DOHH2 (cell line): ENCODE measurements around the gene PRRC2C.
"Not testable (repeated sequence)": the region's sequence is repeated elsewhere in the genome, so short reads cannot be mapped to it uniquely, and the experiment has no call there.

Source experiments
- H3F3A ChIP-seq: fragments of 200-600 bp; sonication (generic), shearing (Covaris generic); 2 replicates; pipeline ENCODE4 v1.6.0; 2016; ENCODE audit warnings: antibody characterized with exemption, mild to moderate bottlenecking; ENCODE audit not compliant: control insufficient read depth, insufficient read depth
- H3K27ac ChIP-seq: fragments of 200-600 bp; sonication (generic); 2 replicates; pipeline ENCODE4 v1.5.1; 2014; ENCODE audit warnings: low read depth, mild to moderate bottlenecking, low read length, moderate library complexity
- H3K27me3 ChIP-seq: fragments of 200-600 bp; sonication (generic); 2 replicates; pipeline ENCODE4 v1.6.1; 2014; ENCODE audit warnings: mild to moderate bottlenecking, low read length, mixed read lengths; ENCODE audit not compliant: control insufficient read depth
- H3K36me3 ChIP-seq: fragments of 200-600 bp; sonication (generic); 2 replicates; pipeline ENCODE4 v1.6.1; 2014; ENCODE audit warnings: mild to moderate bottlenecking, low read length, moderate library complexity, mixed read lengths; ENCODE audit not compliant: control insufficient read depth
- H3K4me1 ChIP-seq: fragments of 200-600 bp; sonication (generic); 2 replicates; pipeline ENCODE4 v1.6.1; 2014; ENCODE audit warnings: mild to moderate bottlenecking, low read length, mixed read lengths; ENCODE audit not compliant: control insufficient read depth
- H3K4me2 ChIP-seq: fragments of 200-600 bp; sonication (generic); 2 replicates; pipeline ENCODE4 v1.6.0; 2014; ENCODE audit warnings: mild to moderate bottlenecking, low read length, moderate library complexity
- H3K4me3 ChIP-seq: fragments of 200-600 bp; sonication (generic); 2 replicates; pipeline ENCODE4 v1.5.1; 2014; ENCODE audit warnings: mild to moderate bottlenecking, low read length, mixed read lengths
- H3K79me2 ChIP-seq: fragments of 200-600 bp; sonication (generic); 2 replicates; pipeline ENCODE4 v1.6.1; 2014; ENCODE audit warnings: mild to moderate bottlenecking, low read length, mixed read lengths; ENCODE audit not compliant: control insufficient read depth
- H3K9me2 ChIP-seq: fragments of 200-600 bp; sonication (generic); replicated peaks from 2 replicates; pipeline ENCODE4 v1.6.1; 2014; ENCODE audit warnings: mild to moderate bottlenecking, low read length, mixed read lengths; ENCODE audit not compliant: control insufficient read depth
- H3K9me3 ChIP-seq: fragments of 200-600 bp; sonication (generic); 2 replicates; pipeline ENCODE4 v1.6.1; 2014; ENCODE audit warnings: antibody characterized with exemption, low read length, mixed read lengths; ENCODE audit not compliant: control insufficient read depth, insufficient read depth
- H4K20me1 ChIP-seq: fragments of 200-600 bp; sonication (generic); 2 replicates; pipeline ENCODE4 v1.6.0; 2014; ENCODE audit warnings: low read depth, mild to moderate bottlenecking, antibody characterized with exemption, low read length, moderate library complexity; ENCODE audit not compliant: control insufficient read depth, insufficient read depth
- EZH2phosphoT487 ChIP-seq: fragments of 200-600 bp; sonication (generic); IDR thresholded peaks from 2 replicates; pipeline ENCODE4 v1.6.1; 2017; ENCODE audit warnings: borderline replicate concordance, mild to moderate bottlenecking, antibody characterized with exemption, low read length, moderate library complexity, mixed read lengths
- TF ChIP-seq, protein P1 (sequence below): fragments of 200-600 bp; sonication (generic); IDR thresholded peaks from one replicate; pipeline ENCODE4 v1.5.1; 2014; ENCODE audit warnings: antibody characterized with exemption, mild to moderate bottlenecking, low read depth, low read length; ENCODE audit not compliant: poor library complexity, severe bottlenecking

The PRRC2C gene

DNA sequence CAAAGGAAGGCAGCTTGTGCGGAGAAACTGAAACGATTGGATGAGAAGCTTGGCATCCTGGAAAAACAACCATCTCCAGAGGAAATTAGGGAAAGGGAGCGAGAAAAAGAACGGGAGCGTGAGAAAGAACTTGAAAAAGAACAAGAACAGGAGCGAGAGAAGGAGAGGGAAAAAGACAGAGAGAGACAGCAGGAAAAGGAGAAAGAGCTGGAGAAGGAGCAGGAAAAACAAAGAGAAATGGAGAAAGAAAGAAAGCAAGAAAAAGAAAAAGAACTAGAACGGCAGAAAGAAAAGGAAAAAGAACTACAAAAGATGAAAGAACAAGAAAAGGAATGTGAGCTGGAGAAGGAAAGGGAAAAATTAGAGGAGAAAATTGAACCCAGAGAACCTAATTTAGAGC lies 47.2 kb downstream of the PRRC2C start:
- H3K4me1 ChIP-seq = no peaks in the 10 kb centered on the region
- no peaks in the 10 kb centered on the region for H3F3A ChIP-seq
- H3K27ac ChIP-seq = no peak overlapping the region
- H3K79me2 ChIP-seq = no peaks in the 10 kb centered on the region; the same call in none of the 2 replicates
- no peak overlapping the region for H3K4me3 ChIP-seq
- peaks cover 4% of the 10 kb centered on the region; the same call in 1 of the 2 replicates for H4K20me1 ChIP-seq
- H3K36me3 ChIP-seq = peaks cover 89% of the 10 kb centered on the region
- H3K9me2 ChIP-seq = no peaks in the 10 kb centered on the region
- H3K27me3 ChIP-seq = no peaks in the 10 kb centered on the region
- no peaks in the 10 kb centered on the region for H3K9me3 ChIP-seq
- TF ChIP-seq EZH2phosphoT487 = no peak
- TF ChIP-seq, protein P1, sequence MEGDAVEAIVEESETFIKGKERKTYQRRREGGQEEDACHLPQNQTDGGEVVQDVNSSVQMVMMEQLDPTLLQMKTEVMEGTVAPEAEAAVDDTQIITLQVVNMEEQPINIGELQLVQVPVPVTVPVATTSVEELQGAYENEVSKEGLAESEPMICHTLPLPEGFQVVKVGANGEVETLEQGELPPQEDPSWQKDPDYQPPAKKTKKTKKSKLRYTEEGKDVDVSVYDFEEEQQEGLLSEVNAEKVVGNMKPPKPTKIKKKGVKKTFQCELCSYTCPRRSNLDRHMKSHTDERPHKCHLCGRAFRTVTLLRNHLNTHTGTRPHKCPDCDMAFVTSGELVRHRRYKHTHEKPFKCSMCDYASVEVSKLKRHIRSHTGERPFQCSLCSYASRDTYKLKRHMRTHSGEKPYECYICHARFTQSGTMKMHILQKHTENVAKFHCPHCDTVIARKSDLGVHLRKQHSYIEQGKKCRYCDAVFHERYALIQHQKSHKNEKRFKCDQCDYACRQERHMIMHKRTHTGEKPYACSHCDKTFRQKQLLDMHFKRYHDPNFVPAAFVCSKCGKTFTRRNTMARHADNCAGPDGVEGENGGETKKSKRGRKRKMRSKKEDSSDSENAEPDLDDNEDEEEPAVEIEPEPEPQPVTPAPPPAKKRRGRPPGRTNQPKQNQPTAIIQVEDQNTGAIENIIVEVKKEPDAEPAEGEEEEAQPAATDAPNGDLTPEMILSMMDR = no peak
- no peak overlapping the region for H3K4me2 ChIP-seq

DNA sequence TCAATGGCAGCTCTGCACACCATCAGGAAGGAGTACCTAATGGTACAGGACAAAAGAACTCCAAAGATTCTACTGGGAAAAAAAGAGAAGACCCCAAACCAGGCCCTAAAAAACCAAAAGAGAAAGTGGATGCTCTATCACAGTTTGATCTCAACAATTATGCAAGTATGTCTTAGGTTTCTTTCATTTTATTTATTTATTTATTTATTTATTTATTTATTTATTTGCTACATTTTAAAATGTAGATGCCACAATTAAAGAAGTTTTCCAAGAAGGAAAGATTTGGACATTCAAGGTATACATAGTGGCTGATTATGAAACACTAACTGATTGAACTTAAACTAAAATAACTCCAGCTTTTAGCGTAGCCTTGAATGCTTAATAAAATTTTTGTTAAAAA lies 60.2 kb downstream of the PRRC2C start:
- H3K36me3 ChIP-seq = peaks cover 92% of the 10 kb centered on the region
- H3K27me3 ChIP-seq = no peaks in the 10 kb centered on the region
- no peaks in the 10 kb centered on the region for H3F3A ChIP-seq
- peaks cover 53% of the 10 kb centered on the region for H3K79me2 ChIP-seq
- H3K4me3 ChIP-seq = no peak overlapping the region
- H3K4me1 ChIP-seq = no peaks in the 10 kb centered on the region
- H3K4me2 ChIP-seq = no peak overlapping the region
- TF ChIP-seq, protein P1 = no peak
- TF ChIP-seq EZH2phosphoT487 = no peak
- no peak overlapping the region for H3K27ac ChIP-seq
- no peaks in the 10 kb centered on the region for H4K20me1 ChIP-seq
- no peaks in the 10 kb centered on the region for H3K9me3 ChIP-seq
- no peaks in the 10 kb centered on the region for H3K9me2 ChIP-seq

DNA sequence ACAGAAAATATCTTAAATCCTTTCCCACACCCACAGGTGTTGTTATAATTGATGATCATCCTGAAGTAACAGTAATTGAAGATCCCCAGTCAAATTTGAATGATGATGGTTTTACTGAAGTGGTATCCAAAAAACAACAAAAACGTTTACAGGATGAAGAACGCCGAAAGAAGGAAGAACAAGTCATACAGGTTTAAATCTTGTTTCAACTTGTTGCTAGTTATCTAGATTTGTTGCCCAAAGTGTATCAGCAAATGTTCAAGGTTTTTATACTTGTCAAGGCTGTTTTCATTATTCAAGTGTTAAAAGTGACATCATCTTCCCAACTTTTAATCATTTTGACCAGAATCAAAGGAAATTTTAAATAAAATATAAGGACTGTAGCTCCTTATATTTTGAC lies 64.7 kb downstream of the PRRC2C start:
- H3K36me3 ChIP-seq = peaks cover 65% of the 10 kb centered on the region
- H3K79me2 ChIP-seq = peaks cover 38% of the 10 kb centered on the region

DNA sequence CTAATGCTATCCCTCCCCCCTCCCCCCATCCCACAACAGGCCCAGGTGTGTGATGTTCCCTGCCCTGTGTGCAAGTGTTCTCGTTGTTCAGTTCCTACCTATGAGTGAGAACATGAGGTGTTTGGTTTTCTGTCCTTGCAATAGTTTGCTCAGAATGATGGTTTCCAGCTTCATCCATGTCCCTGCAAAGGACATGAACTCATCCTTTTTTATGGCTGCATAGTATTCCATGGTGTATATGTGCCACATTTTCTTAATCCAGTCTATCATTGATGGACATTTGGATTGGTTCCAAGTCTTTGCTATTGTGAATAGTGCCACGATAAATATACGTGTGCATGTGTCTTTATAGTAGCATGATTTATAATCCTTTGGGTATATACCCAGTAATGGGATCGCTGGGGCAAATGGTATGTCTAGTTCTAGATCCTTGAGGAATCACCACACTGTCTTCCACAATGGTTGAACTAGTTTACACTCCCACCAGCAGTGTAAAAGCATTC lies 65.3 kb downstream of the PRRC2C start:
- H3K4me2 ChIP-seq, H3K9me3 ChIP-seq, H3F3A ChIP-seq, H3K27ac ChIP-seq, H3K9me2 ChIP-seq, H3K4me1 ChIP-seq, H3K27me3 ChIP-seq, H3K4me3 ChIP-seq, H4K20me1 ChIP-seq: not testable (repeated sequence)
- Histone ChIP-seq H3K36me3 (peaks cover 66% of the 10 kb centered on the region), H3K79me2 (peaks cover 34% of the 10 kb centered on the region)

More for the DNA sequence above, 64.7 kb downstream of the PRRC2C start:
- no peak overlapping the region for H3K27ac ChIP-seq
- TF ChIP-seq, protein P1 = no peak
- TF ChIP-seq EZH2phosphoT487 = no peak
- H3K9me3 ChIP-seq = no peaks in the 10 kb centered on the region
- no peaks in the 10 kb centered on the region for H3F3A ChIP-seq
- no peaks in the 10 kb centered on the region for H4K20me1 ChIP-seq
- no peaks in the 10 kb centered on the region for H3K4me1 ChIP-seq
- H3K4me2 ChIP-seq = no peak overlapping the region
- H3K4me3 ChIP-seq = no peak overlapping the region
- H3K27me3 ChIP-seq = no peaks in the 10 kb centered on the region
- no peaks in the 10 kb centered on the region for H3K9me2 ChIP-seq

- not testable (repeated sequence) for H3K4me2 ChIP-seq, H3K27ac ChIP-seq, H3K27me3 ChIP-seq, H4K20me1 ChIP-seq, H3K9me3 ChIP-seq, H3F3A ChIP-seq, H3K4me3 ChIP-seq, H3K4me1 ChIP-seq, H3K9me2 ChIP-seq
- Histone ChIP-seq H3K36me3 (peaks cover 68% of the 10 kb centered on the region), H3K79me2 (peaks cover 26% of the 10 kb centered on the region)
Observed at GRCh38 chr1:171553960-171554359, 68.6 kb downstream of the PRRC2C start.
